Body of pancreas (tissue), 4 donors: ENCODE data around the gene MVB12B. TPM values are rescaled to one million over a fixed set of nuclear protein-coding genes. Genes with fewer than 3 reads are reported as not detected.
"Not testable (repeated sequence)": the region's sequence is repeated elsewhere in the genome, so short reads cannot be mapped to it uniquely, and the experiment has no call there.

ENCODE experiments used
- ATAC-seq: fragments of 150-250 bp; one replicate; pipeline ENCODE4 v1.9.1; 2016
- DNase-seq, 4 donors: peaks; one replicate each; pipeline ENCODE4 v3.0.0-alpha.2; 2019
- H3K27ac ChIP-seq, 4 donors: fragments of 200-600 bp; sonication (generic); 1 replicate in 3 of 4; 2 replicates in 1 of 4; pipeline versions ENCODE4 v1.5.1 to v1.6.1; 2016 to 2019; ENCODE audit warnings: mild to moderate bottlenecking in 1 of 4, mixed read lengths in 1 of 4, moderate library complexity in 1 of 4
- H3K27me3 ChIP-seq, 2 donors: fragments of 200-600 bp; sonication (generic); one replicate each; pipeline ENCODE4 v1.6.0; 2016; ENCODE audit warnings: mild to moderate bottlenecking in 1 of 2
- H3K36me3 ChIP-seq, 2 donors: fragments of 200-600 bp; sonication (generic); replicated peaks in 1 of 2; 2 replicates each; pipeline ENCODE4 v1.5.1; 2016; ENCODE audit warnings: low read depth in 2 of 2; ENCODE audit not compliant: insufficient read depth in 1 of 2
- H3K4me1 ChIP-seq: fragments of 200-600 bp; sonication (generic); one replicate; pipeline ENCODE4 v1.6.0; 2016
- H3K4me3 ChIP-seq, 2 donors: fragments of 200-600 bp; sonication (generic); 1 replicate in 1 of 2; 2 replicates in 1 of 2; pipeline ENCODE4 v1.5.1; 2016 to 2019
- H3K9me3 ChIP-seq, 3 donors: fragments of 200-600 bp; sonication (generic); 1 replicate in 2 of 3; 2 replicates in 1 of 3; pipeline ENCODE4 v1.5.1; 2016
- CTCF ChIP-seq, 7 experiments: fragments of 450-650 bp in 4 of 7; fragments of 200-600 bp in 3 of 7; sonication (generic) in 3 of 7; IDR thresholded peaks; one replicate each; pipeline ENCODE4 v1.5.1; 2016 to 2019; ENCODE audit warnings: antibody characterized with exemption in 7 of 7
- POLR2A ChIP-seq, 3 donors: fragments of 450-650 bp; IDR thresholded peaks; one replicate each; pipeline ENCODE4 v1.6.1; 2016; ENCODE audit warnings: antibody characterized with exemption in 3 of 3, mild to moderate bottlenecking in 2 of 3
- WGBS, 2 donors: methylation state at CpG; one replicate each; pipeline ENCODE4 v1.1.5; 2017; 5-methylcytosine and 5-hydroxymethylcytosine counted together
- intact Hi-C: fragments of 100-400 bp; cut with DNase I; formaldehyde crosslinking; loops from one replicate; pipeline ENCODE4 v1.15.1; 2023
- total RNA-seq, 2 donors: library from RNA; depleted of rRNA; stranded (reverse); fragments of >200 nt; gene quantifications; one replicate each; pipeline ENCODE4 v1.1.0, GENCODE V29; 2016

Gene MVB12B
- 1 to 10 TPM; 5.2 to 9.9 TPM for total RNA-seq

- H3K36me3 ChIP-seq: no peaks in the 10 kb centered on the region
- peak; percentile 81 for ATAC-seq
- peaks cover 16% of the 10 kb centered on the region for H3K4me1 ChIP-seq
- TF ChIP-seq POLR2A (IDR thresholded peaks at IDR 0.05) (no peak), CTCF (IDR thresholded peaks at IDR 0.05) (peak in 1 of 7 experiments; percentile 29)
- H3K27ac ChIP-seq: peak within 1 kb of the TSS; percentile 41 to 69 (median 69)
- WGBS, 2 donors: 16 to 50% methylated on average over 13 to 35 of the region's 94 CpGs
- H3K27me3 ChIP-seq: no peaks in the 10 kb centered on the region
- H3K9me3 ChIP-seq: no peaks in the 10 kb centered on the region
- H3K4me3 ChIP-seq: no peak within 1 kb of the TSS
- DNase-seq: peak; percentile 36 to 52 (median 46)
- intact Hi-C loops: no loop called here
Measured at GRCh38 chr9:126326228-126327005, at the start of gene MVB12B. MVB12B (plus strand) TSS chr9:126326829; CDS start chr9:126326930, 101 bp downstream.

GRCh38 chr9:126283799-126284465 is 42.7 kb upstream of the MVB12B start:
- no peak overlapping the region for H3K27ac ChIP-seq
- no peak for DNase-seq
- ATAC-seq: no peak
- intact Hi-C loops: no loop called here
- TF ChIP-seq POLR2A (IDR thresholded peaks at IDR 0.05) (no peak), CTCF (IDR thresholded peaks at IDR 0.05) (no peak)
- no peaks in the 10 kb centered on the region for H3K27me3 ChIP-seq
- H3K9me3 ChIP-seq: no peaks in the 10 kb centered on the region
- H3K4me3 ChIP-seq: no peak overlapping the region
- H3K36me3 ChIP-seq: no peaks in the 10 kb centered on the region
- H3K4me1 ChIP-seq: no peaks in the 10 kb centered on the region
- WGBS, 2 donors: 90 to 95% methylated on average over 8 to 9 of the region's 9 CpGs

GRCh38 chr9:126285652-126286051 is 41.0 kb upstream of the MVB12B start:
- DNase-seq, ATAC-seq, intact Hi-C loops: not testable (repeated sequence)

DNA sequence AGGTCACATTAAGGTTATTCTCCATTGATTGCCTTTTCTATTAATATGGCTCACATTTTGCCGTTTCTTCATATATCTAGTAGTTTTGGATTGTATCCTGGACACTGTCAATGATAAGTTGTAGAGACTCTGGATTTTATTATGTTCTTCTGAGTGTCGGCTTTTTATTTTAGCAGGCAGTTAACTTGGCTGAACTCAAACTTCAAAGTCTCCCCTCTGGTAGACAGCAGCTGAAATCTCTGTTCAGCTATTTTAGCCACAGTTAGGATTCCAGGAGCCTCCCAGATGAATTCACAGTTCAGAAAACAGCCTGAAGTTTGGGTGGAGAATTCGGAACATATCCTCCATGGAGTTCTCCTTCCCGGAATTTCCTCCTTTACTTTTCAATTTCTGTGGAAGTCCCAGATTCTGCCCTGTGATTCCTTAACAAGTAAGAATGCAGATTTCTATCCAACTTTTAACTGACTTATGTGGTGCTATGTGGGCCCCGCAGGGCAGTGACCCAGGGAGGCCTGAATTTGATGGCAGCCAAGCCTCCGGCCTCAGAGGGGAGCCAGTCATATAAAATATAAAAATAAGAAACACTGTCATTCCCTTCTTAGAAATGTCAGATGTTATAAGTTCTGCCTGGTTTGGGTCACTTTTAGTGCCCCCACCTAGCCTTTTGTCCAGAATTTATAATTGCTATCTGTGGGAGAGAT is 39.3 kb upstream of the MVB12B start:
- no peaks in the 10 kb centered on the region for H3K36me3 ChIP-seq
- H3K27ac ChIP-seq: no peak overlapping the region
- no peak overlapping the region for H3K4me3 ChIP-seq
- no peak for ATAC-seq
- intact Hi-C loops: no loop called here
- no peak for TF ChIP-seq POLR2A (IDR thresholded peaks at IDR 0.05)
- no peak for TF ChIP-seq CTCF (IDR thresholded peaks at IDR 0.05)
- 83 to 89% methylated on average over 6 of the region's 6 CpGs for WGBS, 2 donors
- no peak for DNase-seq
- no peaks in the 10 kb centered on the region for H3K27me3 ChIP-seq
- H3K9me3 ChIP-seq: no peaks in the 10 kb centered on the region
- H3K4me1 ChIP-seq: no peaks in the 10 kb centered on the region

More at GRCh38 chr9:126285652-126286051, 41.0 kb upstream of the MVB12B start:
- not testable (repeated sequence) for H3K27ac ChIP-seq, H3K27me3 ChIP-seq, H3K9me3 ChIP-seq, H3K4me1 ChIP-seq, H3K36me3 ChIP-seq, H3K4me3 ChIP-seq
- 57 to 58% methylated on average over 2 of the region's 2 CpGs for WGBS, 2 donors

DNA sequence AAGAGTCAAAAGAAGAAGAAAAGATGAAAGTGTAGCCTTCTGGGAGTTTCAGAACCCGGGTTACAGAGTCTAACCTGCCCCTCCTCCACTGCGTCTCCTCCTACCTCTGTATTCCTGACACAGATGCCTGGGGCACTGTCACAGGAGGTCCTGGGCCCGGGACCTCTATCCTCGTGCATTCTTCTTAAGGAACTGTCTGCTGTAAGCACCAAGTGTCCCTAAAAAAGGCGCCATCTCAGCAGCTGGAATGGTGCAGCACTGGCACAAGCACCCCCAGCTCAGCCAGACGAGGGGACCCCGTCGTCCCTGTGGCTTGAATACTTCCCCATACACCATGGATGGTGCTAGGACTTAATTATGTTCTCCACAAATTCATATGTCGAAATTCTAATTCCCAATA is 35.8 kb upstream of the MVB12B start:
- 66 to 67% methylated on average over 9 of the region's 9 CpGs for WGBS, 2 donors
- Histone ChIP-seq H3K27me3 (no peaks in the 10 kb centered on the region), H3K9me3 (no peaks in the 10 kb centered on the region), H3K36me3 (no peaks in the 10 kb centered on the region), H3K4me1 (no peaks in the 10 kb centered on the region), H3K27ac (no peak overlapping the region), H3K4me3 (no peak overlapping the region)
- DNase-seq (no peak), ATAC-seq (no peak)
- intact Hi-C loops: no loop called here
- TF ChIP-seq POLR2A (IDR thresholded peaks at IDR 0.05) (no peak), CTCF (IDR thresholded peaks at IDR 0.05) (no peak)
